COLO829 (cell line): ENCODE measurements around the gene NMU.
"Not testable (repeated sequence)": the region's sequence is repeated elsewhere in the genome, so short reads cannot be mapped to it uniquely, and the experiment has no call there.

ENCODE experiments used
- DNase-seq: peaks from one replicate; pipeline ENCODE4 v3.0.0; 2012; ENCODE audit warnings: low spot score

The NMU gene

GRCh38 chr4:55554453-55555030, 81.6 kb downstream of the NMU start:
- peak; percentile 38 for DNase-seq

- DNase-seq = peak; percentile 73
Measured at GRCh38 chr4:55553441-55554201, 82.5 kb downstream of the NMU start.

DNA sequence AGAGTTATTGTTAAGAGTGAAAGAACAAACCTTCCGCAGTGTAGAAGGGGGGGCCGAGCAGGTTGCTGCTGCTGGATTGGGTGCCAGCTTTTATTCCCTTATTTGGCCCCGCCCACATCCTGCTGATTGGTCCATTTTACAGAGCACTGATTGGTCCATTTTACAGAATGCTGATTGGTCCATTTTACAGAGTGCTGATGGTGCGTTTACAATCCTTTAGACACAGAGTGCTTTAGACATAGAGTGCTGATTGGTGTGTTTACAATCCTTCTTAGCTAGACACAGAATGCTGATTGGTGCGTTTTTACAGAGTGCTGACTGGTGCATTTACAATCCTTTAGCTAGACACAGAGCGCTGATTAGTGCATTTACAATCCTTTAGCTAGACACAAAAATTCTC, 84.1 kb downstream of the NMU start:
- DNase-seq = not testable (repeated sequence)

- peak; percentile 48 for DNase-seq
Measured at GRCh38 chr4:55549888-55550287, 86.2 kb downstream of the NMU start.

DNA sequence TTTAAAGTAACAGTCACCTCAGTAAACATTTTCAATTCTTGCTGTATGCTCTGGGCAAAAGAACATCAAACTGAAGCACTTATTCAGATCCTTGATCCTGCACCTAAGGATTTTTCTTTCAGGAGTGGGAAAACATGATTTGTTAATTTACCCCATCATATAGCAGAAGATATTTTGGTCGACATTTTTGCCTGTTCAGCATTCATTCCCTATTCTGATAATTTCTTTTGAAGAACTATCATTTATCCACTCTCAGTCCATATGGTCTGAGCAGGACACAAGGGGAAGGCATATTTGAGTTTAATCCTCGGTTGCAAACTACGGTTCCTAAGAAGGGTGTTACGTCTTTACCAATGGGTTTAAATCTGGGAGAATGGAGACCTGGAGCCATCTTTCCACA, 88.2 kb downstream of the NMU start:
- DNase-seq = no peak

DNA sequence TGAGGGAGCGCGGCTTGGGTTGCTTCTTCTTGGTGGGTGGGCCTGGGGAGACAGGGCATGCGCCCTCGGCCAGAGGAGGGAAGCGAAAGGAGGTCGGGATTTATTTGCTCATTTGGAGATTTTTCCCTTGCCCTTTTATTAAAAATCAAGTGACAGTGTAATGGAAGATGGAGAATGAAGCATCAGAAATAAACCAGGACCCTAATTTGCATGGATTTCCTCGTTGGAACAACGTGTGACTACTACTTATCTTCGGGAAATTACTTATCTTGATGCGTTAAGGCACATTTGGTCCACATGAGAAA, 88.7 kb downstream of the NMU start:
- DNase-seq = peak; percentile 33

DNA sequence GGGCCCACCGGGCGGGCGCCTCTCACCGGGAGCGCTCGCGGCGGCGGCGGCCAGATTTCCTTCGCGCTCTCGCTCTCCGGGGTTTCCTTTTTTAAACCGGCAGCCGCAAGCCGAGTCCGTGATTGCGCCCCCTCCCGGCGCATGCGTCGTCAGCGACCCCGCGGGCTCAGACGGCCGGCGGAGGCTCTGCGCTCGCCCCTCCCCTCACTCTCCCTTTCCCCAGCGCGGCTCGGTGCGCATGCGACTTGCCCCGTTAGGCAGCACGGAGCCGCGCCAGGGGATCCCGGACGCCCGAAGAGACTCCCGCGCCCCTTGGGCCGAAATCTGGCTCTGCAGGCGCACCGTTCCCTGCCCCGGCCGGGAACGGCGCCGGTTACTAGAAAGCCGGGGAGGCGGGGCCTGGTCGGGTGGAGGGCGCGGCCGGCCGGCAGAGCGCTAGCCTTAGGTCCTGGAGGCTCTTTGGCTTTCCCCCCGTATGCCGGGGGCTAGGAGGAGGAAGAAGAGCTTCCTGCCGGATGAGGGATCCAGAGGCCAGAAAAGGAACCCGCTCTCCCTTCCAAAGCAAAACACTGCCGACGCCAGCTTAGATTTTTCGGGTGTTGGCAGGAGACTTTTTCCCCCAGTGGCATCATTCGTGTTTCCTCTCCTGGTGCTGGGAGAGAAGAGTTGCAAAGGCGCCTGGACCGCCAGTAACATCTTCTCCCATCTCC, 89.2 kb downstream of the NMU start, which contains the start of gene CLOCK:
Gene CLOCK, minus strand, starts transcription at position 154 of the 710 bp plus-strand sequence. CDS start 64,124 bp downstream, outside the sequence.
- DNase-seq = peak; percentile 69

- DNase-seq = no peak
Measured at GRCh38 chr4:55546506-55546755, 89.7 kb downstream of the NMU start.

DNA sequence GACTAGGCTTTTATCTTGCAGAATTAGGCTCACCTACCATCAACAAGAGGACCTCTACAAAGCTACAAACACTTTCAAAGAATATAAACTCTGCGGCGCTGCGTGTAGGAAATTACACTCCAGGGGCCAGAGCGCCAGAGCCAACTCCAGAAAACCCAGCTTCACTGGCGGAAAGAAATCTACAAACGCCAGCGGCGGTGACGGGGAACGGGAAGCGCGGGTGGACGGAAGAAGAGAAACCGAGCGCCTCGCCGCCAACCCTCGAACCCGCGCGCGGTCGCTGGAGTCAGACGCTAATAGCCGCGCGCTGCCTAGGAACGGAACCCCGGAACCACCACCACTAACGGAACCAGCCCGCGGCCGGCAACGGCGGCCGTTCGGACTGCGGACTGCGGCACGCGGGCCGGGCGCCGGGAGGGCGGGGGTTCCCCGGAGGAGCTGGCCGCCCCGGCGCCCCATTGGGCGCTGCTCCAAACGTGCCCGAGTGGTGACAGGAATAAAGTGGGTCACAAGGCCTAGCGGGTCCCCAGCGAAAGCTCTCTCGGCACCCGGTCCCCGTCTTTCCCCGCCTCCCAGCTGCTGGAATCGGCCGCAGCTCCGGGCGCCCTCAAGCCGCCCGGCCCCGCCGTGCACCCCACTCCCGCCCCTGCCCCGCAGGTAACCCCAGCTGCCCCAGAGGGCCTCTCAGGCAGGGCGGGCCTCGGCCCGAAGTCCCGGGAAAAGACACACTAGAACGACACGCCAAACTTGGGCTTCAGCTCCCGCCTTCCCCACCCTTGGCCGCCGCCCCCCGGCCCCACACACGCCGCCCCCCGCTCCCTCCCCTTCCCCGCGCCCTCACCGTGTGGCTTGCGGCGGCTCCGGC, 90.2 kb downstream of the NMU start:
- peak; percentile 33 for DNase-seq
